Measurements from ENCODE around the gene ACAT2. TPM values are rescaled to one million over a fixed set of nuclear protein-coding genes. Genes with fewer than 3 reads are reported as not detected.
"Not testable (repeated sequence)": the region's sequence is repeated elsewhere in the genome, so short reads cannot be mapped to it uniquely, and the experiment has no call there.

ACAT2 gene
- 124 and 131 TPM in 2 replicates for polyA plus RNA-seq (2014; cell fraction: cytosol; rRNA removed)
- polyA plus RNA-seq (2014; cell fraction: nucleus; rRNA removed): 75.1 and 90.2 TPM in 2 replicates

DNA sequence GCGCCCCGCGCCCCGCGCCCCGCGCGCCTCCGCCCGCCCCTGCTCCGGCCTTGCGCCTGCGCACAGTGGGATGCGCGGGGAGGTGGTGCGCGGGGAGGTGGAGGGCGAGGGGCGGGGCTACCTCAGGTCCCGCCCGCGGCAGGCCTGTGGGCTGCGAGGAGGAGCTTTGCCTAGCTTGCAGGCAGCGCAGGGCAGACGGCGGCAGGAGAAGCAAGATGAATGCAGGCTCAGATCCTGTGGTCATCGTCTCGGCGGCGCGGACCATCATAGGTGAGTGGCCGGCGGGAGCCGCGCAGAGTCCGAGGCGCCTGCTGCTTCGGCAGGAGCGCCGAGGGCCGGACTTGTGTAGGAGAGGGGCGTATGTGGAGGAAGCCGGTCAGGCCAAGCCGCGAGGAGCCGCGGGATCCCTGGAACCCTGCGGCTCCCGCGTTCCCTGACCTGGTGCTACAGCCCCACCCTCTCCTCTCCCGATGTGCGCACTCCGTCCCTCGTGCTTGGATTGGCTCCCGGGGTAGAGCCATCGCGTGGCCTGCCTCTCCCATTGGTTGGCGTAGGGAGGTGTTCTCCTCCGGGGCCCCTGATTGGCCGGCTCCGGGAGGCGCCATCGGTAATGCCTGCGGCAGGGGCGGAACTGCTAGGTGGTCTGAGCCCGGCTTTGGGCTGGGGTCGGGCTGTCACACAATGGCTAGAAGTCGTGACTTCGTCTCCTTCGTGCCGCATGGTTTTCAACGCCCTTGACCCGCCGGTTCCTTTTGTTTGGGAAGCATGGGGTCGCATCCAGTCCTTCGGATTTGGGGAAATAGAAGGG lies at the start of gene ACAT2:
TSS of gene ACAT2 (plus strand) at position 173 of the 808 bp plus-strand sequence. CDS start at position 216, 43 bp downstream.
- DNase-seq (ENCODE audit: low spot score): peak; percentile 98

DNA sequence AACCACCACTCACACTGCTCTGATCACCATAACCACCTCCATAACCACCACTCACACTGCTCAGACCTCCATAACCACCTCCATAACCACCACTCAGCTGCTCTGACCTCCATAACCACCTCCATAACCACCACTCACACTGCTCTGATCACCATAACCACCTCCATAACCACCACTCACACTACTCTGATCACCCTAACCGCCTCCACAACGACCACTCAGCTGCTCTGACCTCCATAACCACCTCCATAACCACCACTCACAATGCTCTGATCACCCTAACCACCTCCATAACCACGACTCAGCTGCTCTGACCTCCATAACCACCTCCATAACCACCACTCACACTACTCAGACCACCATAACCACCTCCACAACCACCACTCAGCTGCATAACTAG lies 49.5 kb upstream of the ACAT2 start:
- DNase-seq (ENCODE audit: low spot score): not testable (repeated sequence)

DNA sequence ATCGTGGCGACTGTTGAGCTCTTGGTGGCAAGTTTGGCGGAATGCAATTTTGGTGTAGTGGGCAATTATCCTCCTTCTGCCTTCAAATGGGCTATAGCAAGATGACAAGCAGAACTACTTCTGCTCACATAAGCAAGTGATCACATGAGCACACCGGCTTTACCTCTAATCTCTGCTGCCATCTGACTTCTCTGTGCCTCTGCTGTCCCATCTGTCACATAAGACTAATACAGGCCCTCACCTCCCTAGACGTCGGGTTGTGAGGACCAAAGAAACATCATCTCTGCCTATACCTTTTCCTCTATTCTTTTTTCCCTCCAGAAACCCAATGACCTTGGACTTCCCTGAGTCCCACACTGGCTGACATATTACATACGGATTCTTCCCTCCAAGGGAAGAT lies 47.9 kb upstream of the ACAT2 start:
- DNase-seq (ENCODE audit: low spot score): no peak

DNA sequence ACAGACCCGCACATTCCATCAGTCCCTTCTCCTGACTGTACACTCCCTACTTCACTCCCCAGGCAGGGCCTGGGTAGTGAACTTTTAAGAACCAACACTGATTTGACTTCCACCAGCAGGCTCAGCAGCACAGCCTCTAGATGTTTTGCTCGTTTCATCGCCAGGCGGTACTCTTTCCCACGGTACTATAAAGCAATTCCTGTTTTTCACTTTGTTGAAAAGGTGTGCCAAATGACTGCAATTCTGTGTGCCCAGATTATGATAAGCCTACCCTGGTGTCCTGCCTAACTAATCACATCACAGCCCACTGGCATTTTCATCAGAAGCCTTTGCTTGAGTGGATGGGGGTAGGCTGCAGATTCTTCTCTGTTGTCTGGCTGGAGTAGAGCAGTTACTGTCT lies 47.4 kb upstream of the ACAT2 start:
- DNase-seq (ENCODE audit: low spot score): no peak

DNA sequence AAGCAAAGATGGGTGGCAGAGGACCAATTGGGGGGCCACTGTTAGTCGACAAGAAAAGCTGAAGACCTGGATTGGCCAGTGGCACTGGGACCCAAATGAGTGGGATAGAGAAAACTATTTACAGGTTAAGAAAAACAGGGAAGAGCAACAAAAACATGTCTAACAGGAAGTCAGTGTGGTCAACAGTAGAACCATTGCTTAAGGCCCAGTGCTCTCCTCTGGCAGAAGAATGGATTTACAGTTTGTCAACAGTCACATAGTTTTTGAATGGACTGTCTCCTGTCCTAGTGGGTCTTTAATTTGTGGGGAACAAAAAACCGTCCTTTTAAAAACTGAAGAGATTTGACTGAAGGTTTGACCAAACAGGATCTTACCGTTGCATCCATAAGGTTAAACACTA lies 46.7 kb upstream of the ACAT2 start:
- no peak for DNase-seq (ENCODE audit: low spot score)

DNA sequence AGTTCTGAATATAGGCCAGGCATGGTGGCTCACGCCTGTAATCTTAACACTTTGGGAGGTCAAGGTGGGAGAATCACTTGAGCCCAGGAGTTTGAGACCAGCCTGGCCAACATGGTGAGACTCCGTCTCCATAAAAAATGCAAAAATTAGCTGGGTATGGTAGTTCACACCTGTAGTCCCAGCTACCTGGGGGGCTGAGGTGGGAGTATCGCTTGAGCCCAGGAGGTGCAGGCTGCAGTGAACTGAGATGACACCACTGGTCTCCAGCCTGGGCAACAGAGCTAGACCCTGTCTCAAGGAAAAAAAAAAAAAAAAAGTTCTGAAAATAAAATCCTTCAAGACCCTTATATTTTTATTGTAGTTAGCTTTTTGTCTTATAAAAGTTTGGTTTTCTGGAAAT lies 46.2 kb upstream of the ACAT2 start:
- DNase-seq (ENCODE audit: low spot score): no peak

DNA sequence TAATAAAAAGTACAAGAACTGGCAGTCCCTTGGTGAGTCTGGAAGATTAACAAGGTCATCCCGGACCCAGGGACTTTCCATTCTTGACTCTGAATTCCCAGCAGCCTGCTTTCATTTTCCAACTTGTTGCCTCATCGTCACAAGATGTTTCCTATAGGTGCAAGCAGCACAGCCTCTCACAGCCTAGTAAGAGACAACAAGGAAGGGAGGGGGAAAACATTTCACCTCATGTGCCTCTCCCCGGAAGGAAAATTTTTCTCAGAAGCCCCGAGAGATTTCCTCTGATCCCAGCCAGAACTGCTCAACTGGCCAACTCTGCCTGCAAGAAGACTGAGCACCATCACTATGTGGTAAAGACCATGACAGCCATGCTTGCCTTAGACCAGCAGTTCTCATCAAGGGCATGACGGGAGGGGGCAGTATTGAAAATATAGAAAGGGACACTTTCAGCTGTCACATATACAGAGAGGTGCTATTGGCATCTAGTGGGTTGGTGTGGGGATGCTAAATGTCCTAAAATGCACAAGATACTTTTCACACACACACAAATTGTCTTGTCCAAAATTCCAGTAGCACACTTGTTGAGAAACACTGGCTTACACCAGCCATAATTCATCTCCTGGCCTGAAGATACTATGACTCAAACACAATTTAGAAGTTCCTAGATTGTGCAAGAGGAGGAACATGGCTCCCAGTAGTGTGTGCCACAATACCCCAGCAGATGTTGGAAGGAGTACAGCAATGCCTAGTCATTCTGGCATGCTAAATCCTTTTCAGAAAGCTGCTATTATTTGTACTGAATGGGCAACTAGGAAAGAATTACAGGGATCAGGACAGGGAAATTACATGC lies 45.4 kb upstream of the ACAT2 start:
- DNase-seq (ENCODE audit: low spot score): no peak

DNA sequence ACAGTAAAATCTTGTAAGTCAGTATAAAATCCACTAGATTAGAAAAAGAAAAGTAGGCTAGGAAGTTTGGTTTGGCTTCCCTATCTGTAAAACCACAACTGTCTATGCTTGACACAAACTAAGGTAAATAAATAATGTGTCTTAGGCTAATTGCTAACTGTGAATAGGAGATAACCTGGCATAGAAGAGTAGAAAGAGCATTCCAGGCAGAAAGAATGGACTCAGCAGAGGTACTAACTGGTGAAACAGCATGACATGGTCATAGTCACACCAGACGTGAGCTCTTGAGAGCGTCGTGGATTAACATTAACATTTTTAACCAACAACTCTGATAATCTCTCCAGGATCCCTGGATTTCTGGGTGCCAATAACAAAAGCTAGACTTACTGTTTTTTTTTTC lies 43.2 kb upstream of the ACAT2 start:
- no peak for DNase-seq (ENCODE audit: low spot score)

DNA sequence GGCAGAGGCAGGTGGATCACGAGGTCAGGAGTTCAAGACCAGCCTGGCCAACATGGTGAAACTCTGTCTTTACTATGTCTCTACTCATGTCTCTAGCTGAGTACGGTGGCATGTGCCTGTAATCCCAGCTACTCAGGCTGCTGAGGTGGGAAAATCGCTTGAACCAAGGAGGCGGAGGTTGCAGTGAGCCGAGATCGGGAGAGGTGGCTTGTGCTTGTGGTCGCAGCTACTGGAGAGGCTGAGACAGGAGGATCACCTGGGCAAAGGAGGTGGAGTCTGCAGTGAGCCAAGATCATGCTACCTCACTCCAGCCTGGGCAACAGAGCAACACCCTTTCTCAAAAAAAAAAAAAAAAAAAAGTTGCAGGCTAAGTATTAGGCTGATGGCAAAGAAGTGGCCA lies 42.6 kb upstream of the ACAT2 start:
- no peak for DNase-seq (ENCODE audit: low spot score)

DNA sequence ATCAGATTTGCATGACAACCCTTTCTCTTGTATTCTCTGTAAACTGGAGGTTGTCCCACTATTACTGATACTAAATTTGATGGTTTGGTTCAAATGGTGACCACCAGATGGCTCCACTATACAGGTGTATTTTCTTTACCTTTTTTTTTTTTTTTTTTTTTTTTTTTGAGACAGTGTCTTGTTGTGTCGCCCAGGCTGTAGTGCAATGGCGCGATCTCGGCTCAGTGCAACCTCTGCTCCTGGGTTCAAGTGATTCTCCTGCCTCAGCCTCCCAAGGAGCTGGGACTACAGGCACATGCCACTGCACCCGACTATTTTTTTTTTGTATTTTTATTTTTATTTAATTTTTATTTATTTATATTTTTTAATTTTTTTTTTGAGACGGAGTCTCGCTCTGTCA lies 41.1 kb upstream of the ACAT2 start:
- DNase-seq (ENCODE audit: low spot score): peak; percentile 49

DNA sequence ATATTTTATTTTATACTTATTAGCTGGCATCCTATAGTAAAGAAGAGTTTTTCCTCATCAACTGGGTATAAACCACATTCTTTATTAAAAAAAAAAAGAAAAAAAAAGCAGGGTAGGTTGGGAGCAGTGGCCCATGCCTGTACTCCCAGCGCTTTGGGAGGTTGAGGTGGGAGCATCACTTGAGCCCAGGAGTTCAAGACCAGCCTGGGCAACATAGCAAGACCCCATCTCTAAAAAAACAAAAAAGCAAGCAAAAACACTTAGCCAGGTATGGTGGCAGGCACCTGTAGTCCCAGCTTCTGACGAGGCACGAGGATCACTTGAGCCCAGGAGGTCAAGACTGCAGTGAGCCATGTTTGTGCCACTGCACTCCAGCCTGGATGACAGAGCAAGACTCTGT lies 39.9 kb upstream of the ACAT2 start:
- not testable (repeated sequence) for DNase-seq (ENCODE audit: low spot score)

DNA sequence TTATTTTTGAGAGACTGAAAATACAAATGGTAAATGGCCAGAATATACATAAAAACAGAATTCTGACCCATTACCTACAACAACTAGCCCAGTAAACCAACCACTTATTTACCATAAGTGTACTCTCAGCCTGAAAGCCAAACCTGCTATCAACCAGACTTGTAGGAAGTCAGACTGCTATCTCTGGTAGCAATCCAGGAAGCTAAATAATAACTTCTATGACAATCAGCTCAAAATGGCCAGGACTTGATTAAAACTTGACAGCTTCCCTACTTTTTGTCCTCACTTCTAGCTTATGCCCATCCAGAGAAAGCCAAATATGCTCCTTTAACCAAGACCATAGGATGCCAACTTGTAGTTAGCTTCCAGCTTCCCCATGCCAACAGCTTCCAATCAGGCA lies 39.2 kb upstream of the ACAT2 start:
- DNase-seq (ENCODE audit: low spot score): no peak

DNA sequence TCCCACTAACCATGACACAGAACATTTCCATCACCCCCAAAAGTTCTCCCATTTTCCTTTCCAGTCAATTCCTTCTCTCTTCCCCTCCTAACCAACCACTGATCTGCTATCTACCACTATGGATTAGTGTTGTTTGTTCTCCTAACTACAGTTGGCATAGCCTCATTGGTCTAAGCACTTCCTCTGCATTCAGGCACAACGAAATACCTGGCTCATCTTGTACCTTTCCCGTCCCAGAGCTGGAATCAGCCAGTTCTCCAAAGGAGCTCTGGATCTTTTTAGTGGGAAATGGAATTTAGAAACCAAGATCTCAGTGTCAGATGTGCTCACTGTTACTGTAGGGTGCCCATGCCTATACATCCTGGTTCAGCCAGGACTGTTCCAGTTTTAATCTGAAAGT lies 38.6 kb upstream of the ACAT2 start:
- no peak for DNase-seq (ENCODE audit: low spot score)

DNA sequence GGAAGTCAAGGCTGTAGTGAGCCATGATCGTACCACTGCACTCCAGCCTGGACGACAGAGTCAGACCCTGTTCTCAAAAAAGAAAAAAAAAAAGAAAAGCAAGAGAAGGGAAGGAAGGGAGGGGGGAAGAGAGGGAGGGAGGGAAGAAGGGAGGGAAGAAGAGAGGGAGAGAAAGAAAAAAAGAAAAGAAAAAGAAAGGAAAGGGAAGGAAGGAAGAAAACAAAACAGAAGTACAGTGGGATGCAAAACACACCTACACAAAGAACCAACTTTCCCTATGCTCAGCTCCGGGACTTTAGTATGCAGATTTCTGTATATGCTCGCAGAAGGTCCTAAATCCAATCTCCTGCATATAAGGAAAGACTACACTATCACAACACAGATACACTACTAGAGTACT lies 37.1 kb upstream of the ACAT2 start:
- DNase-seq (ENCODE audit: low spot score): no peak

DNA sequence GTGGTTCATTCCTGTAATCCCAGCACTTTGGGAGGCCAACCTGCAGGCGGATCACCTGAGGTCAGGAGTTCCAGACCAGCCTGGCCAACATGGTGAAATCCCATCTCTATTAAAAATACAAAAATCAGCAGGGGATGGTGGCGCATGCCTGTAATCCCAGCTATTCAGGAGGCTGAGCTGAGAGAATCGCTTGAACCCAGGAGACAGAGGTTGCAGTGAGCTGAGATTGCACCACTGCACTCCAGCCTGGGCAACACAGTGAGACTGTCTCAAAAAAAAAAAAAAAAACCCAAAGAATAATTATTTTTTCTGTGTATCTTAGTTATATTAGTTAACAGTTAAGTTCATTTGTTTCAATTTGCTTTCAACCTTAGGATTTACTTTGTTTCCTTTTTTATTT lies 36.6 kb upstream of the ACAT2 start:
- not testable (repeated sequence) for DNase-seq (ENCODE audit: low spot score)

DNA sequence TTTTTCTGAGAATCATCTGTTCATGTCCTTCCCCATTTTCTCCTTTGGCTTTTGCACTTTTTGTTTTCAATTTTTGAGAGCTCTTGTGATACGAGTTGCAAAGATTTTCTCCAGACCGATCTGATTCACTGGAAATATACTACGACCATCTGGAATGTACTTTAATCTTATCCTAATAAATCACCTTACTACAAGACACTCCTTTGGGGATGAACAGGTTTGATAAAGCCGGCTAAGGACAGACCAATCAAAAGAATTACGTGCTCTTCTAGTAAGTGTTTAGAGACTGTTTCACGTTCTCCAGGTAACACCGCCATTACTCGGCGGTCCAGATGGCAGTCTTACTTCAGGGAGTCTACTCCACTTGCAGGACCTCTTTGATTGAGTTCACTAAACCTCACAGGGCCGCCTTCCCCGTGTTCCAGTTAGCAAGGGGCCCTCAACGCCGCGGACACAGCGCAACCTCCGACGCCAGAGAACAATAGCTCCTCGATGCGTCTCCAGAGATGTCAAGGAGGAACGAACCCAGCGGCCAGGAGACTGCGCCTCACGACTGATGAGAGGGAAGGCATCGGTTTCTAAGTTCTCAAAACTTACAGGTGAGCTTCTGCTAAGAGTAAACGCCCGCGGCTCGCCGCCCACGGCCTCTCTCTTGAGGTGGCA lies 35.5 kb upstream of the ACAT2 start:
- DNase-seq (ENCODE audit: low spot score): no peak

DNA sequence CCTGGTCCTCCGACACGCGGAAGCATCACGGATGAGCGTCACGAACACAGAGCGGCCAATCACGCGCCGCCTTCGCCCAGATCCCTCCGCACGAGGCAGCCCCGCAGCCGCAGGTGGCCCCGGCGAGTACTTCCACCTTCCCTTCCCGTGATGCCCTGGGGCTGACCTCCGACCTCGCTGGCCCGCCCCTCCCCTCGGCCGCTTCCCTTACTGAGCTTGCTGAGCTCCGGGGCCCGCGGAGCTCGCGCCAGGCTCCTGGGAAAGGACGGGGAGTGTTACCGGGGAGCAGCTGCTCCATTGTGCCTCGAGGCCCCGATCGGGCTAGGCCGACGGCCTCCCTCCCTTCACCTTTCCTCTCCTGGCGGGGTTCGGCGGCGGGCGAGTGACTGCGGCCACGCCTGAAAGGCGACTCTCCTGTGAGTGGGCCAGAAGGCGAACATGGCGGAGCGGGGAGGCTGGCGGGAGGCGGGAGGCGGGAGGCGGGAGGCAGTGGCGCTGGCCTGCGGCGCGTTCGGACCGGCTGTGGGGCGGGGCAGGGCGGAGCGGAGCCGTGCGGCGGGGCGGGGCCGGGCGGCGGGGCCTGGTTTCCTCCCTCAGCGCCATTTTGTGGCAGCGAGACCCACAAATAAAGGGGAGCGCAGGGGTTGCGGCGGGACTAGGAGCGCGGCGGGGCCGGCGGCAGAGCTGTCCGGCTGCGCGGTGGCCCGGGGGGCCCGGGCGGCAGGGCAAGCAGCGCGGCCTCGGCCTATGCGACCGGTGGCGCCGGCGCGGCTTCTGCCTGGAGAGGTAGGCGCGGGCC lies 34.7 kb upstream of the ACAT2 start, which contains the start of gene WTAP:
TSS of gene WTAP (plus strand) at position 589 of the 799 bp plus-strand sequence. CDS start 8,760 bp downstream, outside the sequence.
- peak; percentile 97 for DNase-seq (ENCODE audit: low spot score)

DNA sequence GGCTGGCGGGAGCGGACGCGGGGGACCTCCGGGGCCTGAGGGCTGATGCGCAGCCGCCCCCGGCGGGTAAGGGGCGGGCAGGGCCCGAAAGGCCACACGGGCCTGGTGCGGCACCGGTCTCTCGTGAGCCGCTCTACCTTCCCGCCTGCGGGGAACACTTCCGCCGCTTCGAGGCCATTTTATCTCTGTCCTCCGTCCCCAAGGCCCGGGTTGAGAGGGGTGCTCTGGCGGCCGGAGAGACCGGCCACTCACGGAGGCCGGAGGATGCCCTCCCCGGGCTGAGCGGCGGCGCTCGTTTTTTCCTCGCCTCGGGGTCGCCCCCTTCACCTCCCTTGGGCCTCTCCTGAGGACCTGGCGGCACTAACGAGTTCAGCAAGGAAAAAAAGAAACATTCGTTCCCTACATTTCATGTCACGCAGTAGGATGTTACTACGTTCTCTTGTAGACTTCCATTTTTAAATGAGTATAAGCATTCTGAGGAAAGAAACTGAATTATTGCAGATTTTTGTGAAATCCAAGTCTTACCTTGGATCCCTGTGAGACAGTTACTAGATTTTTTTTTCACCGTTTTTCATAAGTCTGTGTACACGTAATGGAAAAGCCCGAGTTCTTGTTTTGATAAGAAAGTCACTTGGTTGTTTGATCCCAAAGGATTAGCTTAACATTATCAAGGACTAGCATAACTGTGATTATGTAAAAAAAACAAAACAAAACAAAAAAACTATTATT lies 34.0 kb upstream of the ACAT2 start:
- DNase-seq (ENCODE audit: low spot score): peak; percentile 39

DNA sequence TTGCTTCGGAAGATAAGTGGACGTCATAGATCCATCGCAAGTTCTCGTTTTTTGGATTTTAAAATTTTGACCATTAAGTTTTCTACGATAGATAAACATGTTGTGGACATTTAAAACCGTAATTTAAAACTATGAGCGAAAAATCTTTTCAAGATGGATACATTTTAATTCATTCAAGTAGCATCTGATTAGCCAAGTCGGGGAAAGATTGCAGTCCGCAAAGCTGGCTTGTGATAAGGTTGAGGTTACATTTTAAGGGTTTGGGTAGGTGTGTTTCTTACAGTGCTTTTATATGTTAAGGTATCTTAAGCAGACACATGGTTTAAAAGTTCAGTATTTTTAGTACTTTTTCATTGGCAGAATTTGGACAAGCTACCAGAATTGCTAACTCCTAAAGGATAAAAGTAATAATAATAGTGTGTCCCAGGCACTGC lies 33.3 kb upstream of the ACAT2 start:
- DNase-seq (ENCODE audit: low spot score): no peak

DNA sequence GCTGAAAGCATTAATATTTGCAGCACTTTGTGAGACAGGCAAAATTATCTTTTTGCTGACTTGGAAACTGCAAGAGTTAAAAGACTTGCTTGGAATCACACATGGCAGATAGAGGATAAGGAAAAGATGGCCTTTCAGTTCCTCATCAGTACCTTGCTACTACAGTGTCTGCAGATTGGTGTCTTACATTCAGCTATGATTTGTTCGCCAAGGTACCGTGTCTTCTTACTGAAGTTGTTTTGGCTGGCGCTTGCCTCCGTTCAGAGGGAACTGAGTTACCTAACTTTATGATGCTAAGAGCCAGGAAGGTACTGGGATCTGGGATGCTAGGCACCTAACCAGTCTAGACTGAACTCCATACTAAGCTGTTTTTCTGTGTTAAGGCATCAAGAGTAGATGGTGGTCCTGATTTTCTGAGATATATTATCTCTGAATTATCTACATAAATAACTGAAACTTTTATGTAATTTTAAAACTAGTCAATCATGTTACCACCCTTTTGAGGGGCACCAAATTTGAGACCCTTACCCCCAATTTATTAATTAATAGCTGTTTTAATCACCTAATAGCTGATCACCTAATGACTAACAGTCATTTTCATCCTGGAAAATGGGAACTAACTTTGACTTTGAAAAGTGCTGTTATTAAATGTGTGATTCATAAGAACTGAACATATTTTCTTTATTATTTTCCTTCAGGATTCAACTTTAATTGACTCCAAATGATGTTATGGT lies 32.1 kb upstream of the ACAT2 start:
- DNase-seq (ENCODE audit: low spot score): no peak
